GM19452 (cell line): ENCODE data around the gene PIP4K2A.
"Not testable (repeated sequence)": the region's sequence is repeated elsewhere in the genome, so short reads cannot be mapped to it uniquely, and the experiment has no call there.

ENCODE experiments used
- ATAC-seq: cut with Tn5 transposase; IDR thresholded peaks from one replicate; pipeline ENCODE4 v1.9.1; 2021; ENCODE audit not compliant: unreplicated experiment

The PIP4K2A gene

GRCh38 chr10:22697101-22697500 lies 17.3 kb downstream of the PIP4K2A start:
- ATAC-seq = no peak

GRCh38 chr10:22693860-22694259 lies 20.5 kb downstream of the PIP4K2A start:
- no peak for ATAC-seq

- ATAC-seq = peak; percentile 48
Measured at GRCh38 chr10:22693371-22693784, 21.0 kb downstream of the PIP4K2A start.

- not testable (repeated sequence) for ATAC-seq
Measured at GRCh38 chr10:22692119-22692518, 22.3 kb downstream of the PIP4K2A start.

GRCh38 chr10:22690614-22691431 lies 23.6 kb downstream of the PIP4K2A start:
- no peak for ATAC-seq

GRCh38 chr10:22690158-22690557 lies 24.2 kb downstream of the PIP4K2A start:
- no peak for ATAC-seq

- ATAC-seq = no peak
Measured at GRCh38 chr10:22686347-22686746, 28.0 kb downstream of the PIP4K2A start.

GRCh38 chr10:22685926-22686325 lies 28.5 kb downstream of the PIP4K2A start:
- ATAC-seq = no peak

- no peak for ATAC-seq
Measured at GRCh38 chr10:22684699-22685098, 29.7 kb downstream of the PIP4K2A start.

GRCh38 chr10:22683140-22683389 lies 31.3 kb downstream of the PIP4K2A start:
- ATAC-seq = peak; percentile 63

GRCh38 chr10:22682237-22683139 lies 31.9 kb downstream of the PIP4K2A start:
- ATAC-seq = peak; percentile 22

GRCh38 chr10:22681783-22682183 lies 32.6 kb downstream of the PIP4K2A start:
- ATAC-seq = no peak

GRCh38 chr10:22681301-22681700 lies 33.1 kb downstream of the PIP4K2A start:
- ATAC-seq = no peak

GRCh38 chr10:22679608-22680007 lies 34.8 kb downstream of the PIP4K2A start:
- no peak for ATAC-seq

- ATAC-seq = no peak
Measured at GRCh38 chr10:22677333-22677732, 37.0 kb downstream of the PIP4K2A start.

- ATAC-seq = no peak
Measured at GRCh38 chr10:22676435-22676834, 37.9 kb downstream of the PIP4K2A start.

GRCh38 chr10:22674573-22674930 lies 39.8 kb downstream of the PIP4K2A start:
- no peak for ATAC-seq

GRCh38 chr10:22673785-22674572 lies 40.4 kb downstream of the PIP4K2A start:
- no peak for ATAC-seq

GRCh38 chr10:22673091-22673392 lies 41.3 kb downstream of the PIP4K2A start:
- no peak for ATAC-seq

- ATAC-seq = no peak
Measured at GRCh38 chr10:22672319-22673090, 41.9 kb downstream of the PIP4K2A start.

GRCh38 chr10:22670788-22671187 lies 43.6 kb downstream of the PIP4K2A start:
- no peak for ATAC-seq
